ENCODE results near the gene METTL17. TPM values are rescaled to one million over a fixed set of nuclear protein-coding genes. Genes with fewer than 3 reads are reported as not detected.
"Not testable (repeated sequence)": the region's sequence is repeated elsewhere in the genome, so short reads cannot be mapped to it uniquely, and the experiment has no call there.

Gene METTL17
- total and polyA plus RNA-seq, 10 donors = 58.9 to 119 (median 77.6) TPM

GRCh38 chr14:21001218-21001617 is 11.4 kb downstream of the METTL17 start:
- no peak overlapping the region for H3K27ac ChIP-seq
- intact Hi-C loops (cut with DNase I; ENCODE audit: low total_unique reads) = no loop called here
- H3K36me3 ChIP-seq = peaks cover 0 to 22% (median 13%) of the 10 kb centered on the region in 6 donors
- no peaks in the 10 kb centered on the region for H3K4me1 ChIP-seq
- H3K4me3 ChIP-seq = no peak overlapping the region
- H3K27me3 ChIP-seq (replicated peaks in 1 of 7) = no peaks in the 10 kb centered on the region
- H3K9me3 ChIP-seq = no peaks in the 10 kb centered on the region
- TF ChIP-seq, protein P1, sequence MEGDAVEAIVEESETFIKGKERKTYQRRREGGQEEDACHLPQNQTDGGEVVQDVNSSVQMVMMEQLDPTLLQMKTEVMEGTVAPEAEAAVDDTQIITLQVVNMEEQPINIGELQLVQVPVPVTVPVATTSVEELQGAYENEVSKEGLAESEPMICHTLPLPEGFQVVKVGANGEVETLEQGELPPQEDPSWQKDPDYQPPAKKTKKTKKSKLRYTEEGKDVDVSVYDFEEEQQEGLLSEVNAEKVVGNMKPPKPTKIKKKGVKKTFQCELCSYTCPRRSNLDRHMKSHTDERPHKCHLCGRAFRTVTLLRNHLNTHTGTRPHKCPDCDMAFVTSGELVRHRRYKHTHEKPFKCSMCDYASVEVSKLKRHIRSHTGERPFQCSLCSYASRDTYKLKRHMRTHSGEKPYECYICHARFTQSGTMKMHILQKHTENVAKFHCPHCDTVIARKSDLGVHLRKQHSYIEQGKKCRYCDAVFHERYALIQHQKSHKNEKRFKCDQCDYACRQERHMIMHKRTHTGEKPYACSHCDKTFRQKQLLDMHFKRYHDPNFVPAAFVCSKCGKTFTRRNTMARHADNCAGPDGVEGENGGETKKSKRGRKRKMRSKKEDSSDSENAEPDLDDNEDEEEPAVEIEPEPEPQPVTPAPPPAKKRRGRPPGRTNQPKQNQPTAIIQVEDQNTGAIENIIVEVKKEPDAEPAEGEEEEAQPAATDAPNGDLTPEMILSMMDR (IDR thresholded peaks at IDR 0.05 in 8 of 11, conservative IDR thresholded peaks at IDR 0.05 in 3 of 11) = no peak
- TF ChIP-seq POLR2A (IDR thresholded peaks at IDR 0.05) (no peak), POLR2AphosphoS5 (IDR thresholded peaks at IDR 0.05) (no peak)
- WGBS, 5 donors = 68 to 86% (median 81%) methylated on average over 6 to 7 of the region's 7 CpGs
- DNase-seq = no peak

- Histone ChIP-seq H3K4me3 (no peak overlapping the region), H3K27me3 (replicated peaks in 1 of 7) (no peaks in the 10 kb centered on the region), H3K9me3 (no peaks in the 10 kb centered on the region), H3K36me3 (no peaks in the 10 kb centered on the region), H3K27ac (no peak overlapping the region), H3K4me1 (no peaks in the 10 kb centered on the region)
- intact Hi-C loops (cut with DNase I; ENCODE audit: low total_unique reads) = no loop called here
- 91 to 93% (median 93%) methylated on average over 13 to 14 of the region's 14 CpGs for WGBS, 5 donors
- DNase-seq = no peak
- TF ChIP-seq, protein P1 (IDR thresholded peaks at IDR 0.05 in 8 of 11, conservative IDR thresholded peaks at IDR 0.05 in 3 of 11) = no peak
- TF ChIP-seq POLR2A (IDR thresholded peaks at IDR 0.05) (no peak), POLR2AphosphoS5 (IDR thresholded peaks at IDR 0.05) (no peak)
Observed at GRCh38 chr14:21003788-21004346, 14.1 kb downstream of the METTL17 start.

DNA sequence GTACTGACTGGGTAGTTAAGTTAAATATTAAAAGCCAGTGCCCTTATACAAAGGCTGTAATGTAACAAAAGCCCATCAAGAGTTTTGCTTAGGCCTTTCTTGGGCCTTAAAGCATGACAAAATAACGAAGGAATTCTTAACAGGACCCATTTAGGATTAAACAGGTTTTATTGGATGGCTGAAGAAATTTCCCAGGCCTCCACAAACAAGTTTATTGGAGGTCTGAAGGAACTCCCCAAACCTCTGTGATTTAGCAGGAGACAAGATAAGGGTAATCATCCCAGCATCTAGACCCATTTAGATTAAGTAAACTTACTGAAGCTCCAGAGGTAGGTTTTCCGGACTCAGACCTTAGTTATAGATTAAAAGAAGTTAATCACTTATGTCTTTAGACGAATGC is 19.9 kb downstream of the METTL17 start:
- H3K36me3 ChIP-seq; intact Hi-C loops (cut with DNase I; ENCODE audit: low total_unique reads); H3K4me3 ChIP-seq; H3K4me1 ChIP-seq; DNase-seq; H3K27ac ChIP-seq; H3K9me3 ChIP-seq: not testable (repeated sequence)
- peaks cover 0 to 17% (median 0%) of the 10 kb centered on the region in 7 donors for H3K27me3 ChIP-seq (replicated peaks in 1 of 7)
- WGBS, 5 donors = 75 to 89% (median 81%) methylated on average over 3 of the region's 3 CpGs

GRCh38 chr14:21011136-21011535 is 21.4 kb downstream of the METTL17 start:
- Histone ChIP-seq H3K27me3 (replicated peaks in 1 of 7) (peaks cover 0 to 17% (median 0%) of the 10 kb centered on the region in 7 donors), H3K4me3 (no peak overlapping the region), H3K27ac (no peak overlapping the region), H3K36me3 (peaks cover 0 to 1% (median 0%) of the 10 kb centered on the region in 6 donors), H3K9me3 (no peaks in the 10 kb centered on the region), H3K4me1 (peaks cover 4 to 16% (median 10%) of the 10 kb centered on the region in 6 donors)
- intact Hi-C loops (cut with DNase I; ENCODE audit: low total_unique reads) = no loop called here
- DNase-seq = no peak
- WGBS, 5 donors = 72 to 93% (median 80%) methylated on average over 1 of the region's 1 CpG
- TF ChIP-seq POLR2AphosphoS5 (IDR thresholded peaks at IDR 0.05) = no peak
- TF ChIP-seq, protein P1 (IDR thresholded peaks at IDR 0.05 in 8 of 11, conservative IDR thresholded peaks at IDR 0.05 in 3 of 11) = no peak
- no peak for TF ChIP-seq POLR2A (IDR thresholded peaks at IDR 0.05)
